ENCODE results near the gene FRRS1. TPM values are rescaled to one million over a fixed set of nuclear protein-coding genes. Genes with fewer than 3 reads are reported as not detected.

The FRRS1 gene
- total and polyA plus RNA-seq, 2 of the 4 experiments (the other 2 are of a cell fraction) = 3.8 to 23.5 TPM

DNA sequence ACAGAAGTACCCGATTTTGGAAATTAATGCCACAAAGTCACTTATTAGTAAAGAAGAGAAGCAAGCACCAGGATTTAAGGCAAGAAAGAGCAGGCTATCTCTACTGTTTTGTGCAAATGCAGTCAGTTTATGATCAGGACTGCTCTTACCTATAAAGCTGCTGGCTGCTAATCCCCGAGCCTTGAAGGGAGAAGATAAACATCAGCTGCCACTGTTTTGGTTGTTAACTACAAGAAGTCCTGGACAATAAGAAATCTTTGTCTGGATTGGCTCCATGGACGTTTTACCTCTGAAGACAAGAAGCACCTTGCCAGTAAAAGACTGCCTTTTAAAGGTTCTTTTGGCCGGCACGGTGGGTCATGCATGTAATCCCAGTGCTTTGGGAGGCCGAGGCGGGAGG, 21.4 kb downstream of the FRRS1 start:
- Histone ChIP-seq H2AK5ac (ENCODE audit: low read depth, low read length) (no peak overlapping the region), H3K9ac (ENCODE audit: low read depth, low read length) (no peak overlapping the region), H4K8ac (ENCODE audit: low read depth in 2 of 2, low read length in 2 of 2) (no peak overlapping the region), H3K14ac (replicated peaks; ENCODE audit: low read depth, low read length) (no peak overlapping the region), H3K4me2 (ENCODE audit: low read depth, low read length) (no peak overlapping the region), H3K9me3 (ENCODE audit: control insufficient read depth, insufficient read depth, low read length) (no peaks in the 10 kb centered on the region), H3K27ac (ENCODE audit: insufficient read depth, low read length) (no peak overlapping the region), H2BK5ac (ENCODE audit: low read depth, low read length, poor library complexity, severe bottlenecking) (no peak overlapping the region), H3K79me1 (ENCODE audit: low read depth in 1 of 2, low read length in 2 of 2) (no peaks in the 10 kb centered on the region; a peak in 1 of 4 replicates), H3K27me3 (ENCODE audit: control insufficient read depth, insufficient read depth, low read length) (no peaks in the 10 kb centered on the region), H4K20me1 (ENCODE audit: insufficient read depth, low read length) (no peaks in the 10 kb centered on the region), H3K18ac (ENCODE audit: low read depth, low read length) (no peak overlapping the region), H3K23ac (ENCODE audit: low read depth, low read length) (no peak overlapping the region), H4K5ac (ENCODE audit: low read depth, low read length) (no peak overlapping the region), H3K4ac (ENCODE audit: low read depth, low read length) (no peak overlapping the region), H4K91ac (ENCODE audit: insufficient read depth, low read depth, low read length) (no peak overlapping the region), H3K4me1 (ENCODE audit: control insufficient read depth, insufficient read depth, low read length) (no peaks in the 10 kb centered on the region), H3K9me1 (ENCODE audit: insufficient read depth, low read length) (no peaks in the 10 kb centered on the region), H2AFZ (replicated peaks; ENCODE audit: low read length, poor library complexity) (no peak overlapping the region), H2BK15ac (ENCODE audit: low read depth, low read length) (no peak overlapping the region), H3K56ac (ENCODE audit: extremely low read depth, insufficient read depth, low read length) (no peak overlapping the region), H3K4me3 (ENCODE audit: insufficient read depth, low read depth, low read length) (no peak overlapping the region), H2AK9ac (replicated peaks; ENCODE audit: low read depth, low read length, poor library complexity) (no peak overlapping the region), H2BK120ac (ENCODE audit: low read depth, low read length) (no peak overlapping the region), H3K36me3 (ENCODE audit: control insufficient read depth, insufficient read depth, low read length) (0 out of 2 replicates have a peak, but pooled peaks cover 3% of the 10 kb centered on the region), H2BK20ac (ENCODE audit: low read depth, low read length) (no peak overlapping the region)
- no peak for TF ChIP-seq CTCF (conservative IDR thresholded peaks at IDR 0.05; ENCODE audit: low read depth, low read length)
- BruUV-seq (replicated peaks) = no TSS peak
- in situ Hi-C loops (cut with MboI; ENCODE audit: low sequenced_read_pairs) (no loop called here), dilution Hi-C loops (cut with HindIII; ENCODE audit: low sequenced_read_pairs, unreplicated experiment) (no loop called here), intact Hi-C loops (cut with micrococcal nuclease) (no loop called here)
- POLR2A ChIA-PET (ENCODE audit: unreplicated experiment) = no interaction called here
- ATAC-seq (ENCODE audit: low read depth) (no peak), DNase-seq (no peak)
- 92% methylated on average over 2 of the region's 7 CpGs; no CpG with 5 or more reads in 1 of the 2 experiments for WGBS, 2 experiments (ENCODE audit: extremely low coverage in 2 of 2, insufficient read length in 1 of 2)
- CTCF ChIA-PET = no interaction called here

Measured in IMR-90 (cell line).